GM20431 (cell line): ENCODE results near the gene DEF6.

ENCODE experiments used
- in situ Hi-C: fragments of 300-500 bp; cut with MseI, MboI; formaldehyde crosslinking; loops from one replicate; pipeline ENCODE4 v1.15.0; 2020; ENCODE audit warnings: low sequenced_read_pairs; ENCODE audit not compliant: unreplicated experiment

DEF6 gene

DNA sequence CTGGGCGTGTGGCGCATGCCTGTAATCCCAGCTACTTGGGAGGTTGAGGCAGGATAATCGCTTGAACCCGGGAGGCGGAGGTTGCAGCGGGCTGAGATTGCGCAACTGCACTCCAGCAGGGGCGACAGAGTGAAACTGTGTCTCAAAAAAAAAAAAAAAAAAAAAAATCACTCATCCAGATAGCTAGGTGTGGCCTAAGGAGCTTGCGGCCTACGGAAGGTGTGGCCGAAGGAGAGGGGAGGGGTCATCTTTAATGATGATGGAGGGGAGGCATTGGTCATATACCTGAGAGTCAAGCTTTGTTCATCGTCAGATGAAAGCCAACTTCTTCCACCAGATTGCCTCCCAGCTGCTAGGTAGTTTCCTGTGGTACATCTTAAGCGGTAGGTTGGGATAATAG is 43.9 kb downstream of the DEF6 start:
- in situ Hi-C loops: loop anchor here (10.0 kb wide), 1 partner anchor 113 kb away; the partner anchor contains the start of gene FANCE

DNA sequence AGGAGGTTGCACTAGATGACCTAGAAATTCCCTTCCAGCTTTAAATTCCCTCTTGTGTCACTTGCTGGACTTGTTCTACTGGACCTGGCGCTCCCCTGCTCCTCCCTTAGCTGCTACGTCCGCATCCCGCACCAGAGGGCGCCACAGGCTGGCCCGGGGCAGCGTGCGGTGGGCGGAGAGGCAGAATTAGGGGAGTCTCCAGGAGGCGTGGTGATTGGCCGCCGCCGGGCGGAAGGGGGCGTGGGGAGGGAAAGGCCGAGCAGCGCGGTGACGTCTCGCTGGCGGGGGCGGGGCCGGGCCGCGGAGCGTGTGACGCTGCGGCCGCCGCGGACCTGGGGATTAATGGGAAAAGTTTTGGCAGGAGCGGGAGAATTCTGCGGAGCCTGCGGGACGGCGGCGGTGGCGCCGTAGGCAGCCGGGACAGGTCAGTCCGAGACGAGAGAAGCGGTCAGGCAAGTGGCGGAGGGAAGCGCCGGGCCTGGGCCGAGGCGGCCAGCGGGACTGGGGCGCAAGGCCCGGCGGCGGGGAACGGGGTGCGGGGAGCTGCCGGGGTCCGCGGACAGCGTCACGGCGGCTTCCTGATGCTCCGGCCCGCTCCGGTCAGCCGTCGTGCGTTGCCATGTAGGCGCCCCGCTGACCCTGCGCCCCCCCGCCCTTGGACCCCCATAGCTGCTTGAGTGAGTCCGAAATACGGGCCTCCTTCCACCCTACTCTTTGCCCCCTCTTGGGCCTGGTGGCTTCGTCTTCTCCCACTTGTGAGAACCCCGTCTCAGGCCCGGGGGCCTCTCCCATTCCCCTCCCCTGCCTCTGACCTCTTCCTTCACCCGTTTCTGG is 44.9 kb downstream of the DEF6 start, which contains the start of gene PPARD:
Gene PPARD (plus strand): TSS at position 301 of the 834 bp plus-strand sequence. CDS start 68,530 bp downstream, outside the sequence.
- in situ Hi-C loops: loop anchor here (10.0 kb wide), 1 partner anchor 112 kb away; the partner anchor contains the start of gene FANCE

DNA sequence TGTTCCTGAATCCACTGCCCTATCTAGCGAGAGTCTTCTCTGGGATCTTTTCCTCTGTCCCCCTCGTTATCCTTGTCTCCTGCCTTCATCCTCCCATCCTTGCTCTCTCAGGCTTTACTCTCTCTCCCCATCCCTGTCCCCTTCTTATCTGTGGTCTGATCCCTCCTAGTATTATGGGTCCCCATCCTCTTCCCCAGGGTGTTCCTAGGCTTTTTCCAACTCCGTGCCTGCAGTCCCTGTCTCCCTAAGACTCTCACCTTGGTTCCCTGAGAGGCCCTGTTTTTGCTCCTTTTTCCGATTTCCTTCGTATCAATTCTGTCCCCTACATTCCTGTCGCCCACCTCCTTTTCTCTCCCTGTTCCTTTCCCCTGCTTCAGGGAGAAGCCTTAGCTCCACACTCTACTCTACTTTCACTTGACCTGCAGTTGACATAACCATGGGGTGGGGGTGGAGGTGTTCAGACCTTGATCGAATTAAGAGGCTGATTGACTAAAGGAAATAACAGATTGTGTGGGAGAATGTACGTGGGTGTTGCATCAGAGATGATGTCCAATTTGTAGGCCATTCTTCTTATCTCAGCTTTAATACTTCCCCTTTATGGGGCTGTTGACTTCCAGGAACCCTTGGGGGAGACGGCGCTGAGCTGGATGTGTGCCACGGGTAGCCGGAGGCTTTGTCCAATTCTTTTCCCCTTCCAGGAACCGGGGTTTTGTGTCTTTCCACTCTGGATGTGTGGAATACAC is 45.6 kb downstream of the DEF6 start:
- in situ Hi-C loops: loop anchor here (10.0 kb wide), 1 partner anchor 112 kb away; the partner anchor contains the start of gene FANCE

DNA sequence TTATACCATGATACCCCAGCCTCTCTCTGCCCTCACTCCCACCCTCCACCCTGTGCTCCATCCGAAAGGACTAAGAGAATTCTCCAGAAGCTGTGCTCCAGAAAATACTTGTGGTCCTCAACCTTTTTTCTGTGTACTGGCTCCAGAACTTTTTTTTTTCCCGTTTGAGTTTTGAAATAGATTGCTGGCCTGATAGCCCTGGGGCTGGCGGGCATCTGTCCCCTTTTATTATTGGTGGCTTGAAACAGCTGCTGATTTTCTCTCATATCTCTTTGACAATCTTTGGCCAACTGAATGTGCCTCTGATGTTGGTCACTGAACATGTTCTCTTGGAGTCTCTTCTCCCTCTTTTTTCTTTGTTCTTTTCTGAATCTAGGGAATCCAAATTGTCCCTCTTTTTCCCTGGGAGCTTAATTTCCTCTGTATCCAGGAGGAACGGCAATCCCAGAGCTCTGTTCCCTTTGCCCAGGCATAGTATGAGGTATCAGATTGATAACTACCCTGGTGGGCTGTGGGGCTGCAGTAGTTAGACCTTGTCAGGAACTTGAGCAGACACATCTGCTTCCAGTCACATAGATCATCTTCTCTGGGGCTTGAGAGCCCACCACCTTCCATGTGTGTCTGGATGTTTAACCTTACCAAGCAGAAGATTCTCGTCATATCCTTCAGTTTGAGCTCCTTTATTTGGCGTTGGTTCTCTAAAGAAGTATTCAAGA is 46.4 kb downstream of the DEF6 start:
- in situ Hi-C loops: loop anchor here (10.0 kb wide), 1 partner anchor 111 kb away; the partner anchor contains the start of gene FANCE

DNA sequence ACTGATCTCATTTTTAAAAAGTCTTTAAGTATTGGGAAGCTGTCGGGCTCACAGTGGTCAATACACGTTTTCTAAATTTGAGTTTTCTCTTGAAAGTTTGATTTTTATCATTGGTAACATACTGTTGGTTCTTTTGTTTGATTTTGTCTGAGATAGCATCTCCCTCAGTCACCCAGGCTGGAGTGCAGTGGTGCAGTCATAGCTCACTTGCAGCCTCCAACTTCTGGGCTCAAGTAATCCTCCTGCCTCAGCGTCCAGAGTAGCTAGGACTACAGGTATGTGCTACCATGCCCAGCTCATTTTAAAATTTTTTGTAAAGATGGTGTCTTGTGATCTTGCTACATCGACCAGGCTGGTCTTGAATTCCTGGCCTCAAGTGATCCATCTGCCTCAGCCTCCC is 53.8 kb downstream of the DEF6 start:
- in situ Hi-C loops: no loop called here

DNA sequence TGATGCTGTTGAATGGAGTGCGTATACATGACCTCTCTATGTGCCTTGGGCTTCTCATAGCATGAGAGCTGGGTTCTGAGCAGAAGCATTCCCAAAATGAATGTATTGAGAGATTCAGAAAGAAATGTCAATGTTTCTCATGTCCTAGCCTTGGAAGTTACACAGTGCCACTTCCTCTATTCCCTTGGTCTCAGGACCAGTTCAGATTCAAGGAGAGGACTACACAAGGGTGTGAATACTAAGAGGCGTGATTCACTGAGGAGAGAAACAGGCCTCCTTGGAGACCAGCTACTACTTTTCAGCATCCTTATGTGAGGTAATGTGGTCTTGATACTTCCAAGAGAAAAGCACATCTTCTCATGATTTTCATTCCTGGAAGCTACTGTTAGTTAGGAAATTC is 55.1 kb downstream of the DEF6 start:
- in situ Hi-C loops: no loop called here

DNA sequence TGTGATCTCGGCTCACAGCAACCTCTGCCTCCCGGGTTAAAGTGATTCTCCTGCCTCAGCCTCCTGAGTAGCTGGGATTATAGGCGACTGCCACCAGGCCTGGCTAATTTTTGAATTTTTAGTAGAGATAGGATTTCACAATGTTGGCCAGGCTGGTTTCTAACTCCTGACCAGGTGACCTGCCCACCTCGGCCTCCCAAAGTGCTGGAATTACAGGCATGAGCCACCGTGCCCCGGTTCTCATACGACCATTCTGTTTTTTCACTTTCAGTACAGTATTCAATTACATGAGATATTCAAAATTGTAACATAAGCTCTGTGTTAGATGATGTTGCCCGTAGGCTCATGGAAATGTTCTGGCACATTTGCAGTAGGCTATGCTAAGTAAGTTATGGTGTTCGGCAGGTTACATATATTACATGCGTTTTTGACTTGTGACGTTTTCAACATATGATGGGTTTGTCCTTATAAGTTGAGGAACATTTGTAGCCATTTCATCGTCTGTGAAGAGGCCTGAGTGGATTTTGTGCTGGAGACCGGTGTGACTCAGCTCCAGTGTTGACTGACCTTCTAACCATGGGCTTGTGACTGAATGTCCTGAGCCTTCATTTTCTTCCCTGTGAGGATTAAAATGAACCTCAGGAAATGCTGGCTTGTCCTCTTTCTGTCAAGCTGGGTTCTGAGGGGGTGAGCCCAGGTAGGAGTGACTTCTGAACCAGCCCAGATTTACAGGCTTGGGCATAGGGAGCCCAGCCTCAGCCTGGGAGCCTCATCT is 56.9 kb downstream of the DEF6 start:
- in situ Hi-C loops: no loop called here

DNA sequence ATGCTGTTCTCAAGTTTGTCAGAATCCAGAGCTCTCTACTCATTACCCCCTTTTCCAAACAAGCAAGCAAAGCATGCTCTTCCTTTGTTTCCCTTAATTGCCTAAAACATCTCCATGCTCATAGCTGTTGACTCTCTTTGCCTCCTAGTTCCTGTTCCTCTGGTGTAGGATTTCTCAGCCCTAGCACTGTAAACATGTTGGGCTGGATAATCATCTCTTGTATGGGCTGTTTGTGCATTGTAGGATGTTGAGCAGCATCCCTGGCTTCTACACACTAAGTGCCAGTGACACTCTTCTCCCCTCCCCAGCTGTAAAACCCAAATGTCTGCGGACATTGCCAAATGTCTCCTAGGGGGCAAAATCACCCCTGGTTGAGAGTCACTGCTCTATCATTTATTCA is 58.8 kb downstream of the DEF6 start:
- in situ Hi-C loops: no loop called here

DNA sequence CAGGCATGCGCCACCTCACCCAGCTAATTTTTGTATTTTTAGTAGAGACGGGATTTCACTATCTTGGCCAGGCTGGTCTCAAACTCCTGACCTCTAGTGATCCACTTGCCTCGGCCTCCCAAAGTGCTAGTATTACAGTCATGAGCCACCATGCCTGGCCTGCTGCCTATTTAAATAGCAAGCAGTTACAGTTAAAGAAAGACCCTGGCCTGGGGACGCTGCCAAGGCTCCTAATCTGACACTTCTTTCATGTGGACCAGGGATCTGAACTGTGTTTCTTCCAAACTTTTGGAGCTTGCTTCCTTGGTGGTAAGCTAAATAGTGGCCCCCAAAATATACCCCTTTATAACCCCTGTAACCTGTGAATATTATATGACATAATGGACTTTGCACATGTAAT is 60.1 kb downstream of the DEF6 start:
- in situ Hi-C loops: no loop called here

DNA sequence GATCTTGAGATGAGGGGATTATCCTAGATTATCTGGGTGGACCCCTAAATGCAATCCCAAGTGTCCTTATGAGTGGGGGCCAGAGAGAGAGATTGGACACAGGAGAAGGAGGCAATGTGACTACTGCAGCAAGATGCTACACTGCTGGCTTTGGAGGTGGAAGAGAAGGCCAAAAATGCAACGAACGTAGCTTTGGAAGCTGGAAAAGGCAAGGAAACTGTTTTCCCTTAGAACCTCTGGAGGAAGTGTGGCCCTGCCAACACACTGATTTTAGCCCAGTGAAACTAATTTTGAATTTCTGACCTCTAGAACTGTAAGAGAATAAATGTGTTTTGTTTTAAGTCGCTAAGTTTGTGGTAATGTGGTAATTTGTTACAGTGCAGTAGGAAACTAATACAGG is 60.5 kb downstream of the DEF6 start:
- in situ Hi-C loops: no loop called here

DNA sequence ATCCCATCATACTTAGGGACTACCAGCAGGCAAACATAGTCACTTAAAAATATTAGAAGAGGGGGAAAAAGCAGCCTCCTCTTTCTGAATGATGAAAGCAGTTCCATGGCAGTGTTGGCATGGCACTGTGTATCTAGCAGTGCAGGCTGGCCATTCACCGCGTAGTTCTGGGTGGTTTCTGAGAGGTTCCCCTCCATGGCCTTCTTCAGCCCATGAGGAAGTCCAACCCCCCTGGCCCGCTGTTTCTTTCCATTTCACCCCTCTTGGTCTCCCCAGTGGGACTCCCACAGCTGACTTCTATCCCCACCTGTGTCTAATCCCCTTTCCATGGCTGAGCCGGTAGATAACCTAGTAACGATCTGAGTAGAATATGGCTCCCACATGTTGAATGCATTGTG is 61.7 kb downstream of the DEF6 start:
- in situ Hi-C loops: no loop called here

DNA sequence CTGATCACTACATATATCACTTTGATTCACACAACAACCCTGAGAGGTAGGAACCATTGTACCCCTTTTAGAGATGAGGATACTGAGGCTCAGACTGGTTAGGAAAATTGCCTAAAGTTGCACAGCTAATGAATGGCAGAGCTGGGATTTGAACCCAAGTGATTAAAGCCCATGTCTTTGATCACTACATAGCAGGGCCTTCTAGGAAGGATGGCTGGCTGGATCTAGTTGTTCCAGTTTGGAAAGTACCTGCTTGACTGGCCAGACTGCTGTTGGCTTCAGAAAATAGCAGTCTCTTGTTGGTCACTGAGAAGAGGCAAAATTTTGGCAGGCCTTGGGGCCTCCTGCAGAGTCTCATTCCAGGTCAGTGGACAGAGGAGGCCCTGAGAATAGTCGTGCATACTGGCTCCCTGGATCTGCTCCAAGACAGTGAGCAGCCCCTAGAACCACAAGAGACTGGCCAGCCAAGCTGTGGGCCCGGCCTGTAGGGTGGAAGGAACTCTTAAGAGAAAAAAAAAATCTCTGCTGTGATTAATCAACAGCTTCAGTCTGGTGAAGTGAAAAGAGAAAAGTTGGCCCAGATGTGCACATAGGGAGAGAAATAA is 62.2 kb downstream of the DEF6 start:
- in situ Hi-C loops: no loop called here

DNA sequence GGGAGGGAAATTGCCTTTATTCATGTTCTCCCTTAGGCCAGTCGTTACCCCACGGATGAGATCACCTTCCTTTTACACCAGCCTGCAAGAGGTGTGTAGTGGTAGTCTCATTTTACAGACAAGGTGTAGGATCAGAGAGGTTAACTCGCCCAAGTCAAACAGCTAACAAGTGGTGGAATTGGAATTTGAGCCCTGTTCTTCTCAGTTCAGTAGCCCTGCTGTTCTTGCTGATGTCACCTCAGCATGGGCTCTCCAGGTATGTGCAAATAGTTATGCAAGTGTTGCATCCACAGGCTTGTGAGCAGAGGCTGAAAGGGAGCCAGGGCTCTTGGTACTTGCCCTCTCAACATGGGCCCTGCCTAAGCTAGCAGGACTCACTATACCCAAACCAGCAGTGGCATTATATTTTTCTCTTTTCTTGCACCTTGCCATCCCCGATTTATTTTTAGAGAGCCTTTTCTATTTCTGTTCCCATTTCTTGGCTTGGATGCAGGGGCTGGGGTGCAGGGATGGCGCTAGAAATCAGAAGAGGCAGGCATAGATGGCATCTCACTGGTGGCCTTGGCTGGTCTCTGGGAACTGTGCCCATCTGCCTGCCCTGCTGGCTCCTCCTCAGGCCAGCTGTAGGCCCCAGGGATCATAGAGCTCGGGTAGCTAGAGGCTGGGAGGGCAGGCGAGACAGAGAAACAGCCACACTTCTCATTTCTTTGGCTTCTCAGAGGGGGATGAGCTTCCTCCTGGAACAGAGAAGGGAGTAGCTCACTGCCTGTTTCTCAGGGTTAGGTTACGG is 62.9 kb downstream of the DEF6 start:
- in situ Hi-C loops: no loop called here

DNA sequence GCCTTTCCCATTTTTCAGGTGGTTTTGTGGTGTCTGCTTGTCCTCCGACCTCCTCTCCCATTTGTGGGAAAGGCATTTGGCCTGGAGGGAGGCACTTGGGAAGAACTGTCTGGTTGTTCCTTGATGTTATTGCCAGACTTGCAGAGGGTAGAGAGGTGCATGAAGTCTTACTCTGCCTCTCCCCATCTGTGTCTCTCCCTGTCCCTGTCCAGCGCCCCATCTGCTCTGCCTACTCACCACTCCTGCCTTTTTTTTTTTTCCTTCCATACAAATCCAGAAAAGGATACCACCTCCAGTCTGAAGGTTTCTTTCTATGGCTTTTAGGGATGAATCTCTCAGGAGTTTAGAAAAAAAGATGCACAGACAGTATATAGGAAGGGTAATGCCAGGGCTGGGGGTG is 64.6 kb downstream of the DEF6 start:
- in situ Hi-C loops: no loop called here

DNA sequence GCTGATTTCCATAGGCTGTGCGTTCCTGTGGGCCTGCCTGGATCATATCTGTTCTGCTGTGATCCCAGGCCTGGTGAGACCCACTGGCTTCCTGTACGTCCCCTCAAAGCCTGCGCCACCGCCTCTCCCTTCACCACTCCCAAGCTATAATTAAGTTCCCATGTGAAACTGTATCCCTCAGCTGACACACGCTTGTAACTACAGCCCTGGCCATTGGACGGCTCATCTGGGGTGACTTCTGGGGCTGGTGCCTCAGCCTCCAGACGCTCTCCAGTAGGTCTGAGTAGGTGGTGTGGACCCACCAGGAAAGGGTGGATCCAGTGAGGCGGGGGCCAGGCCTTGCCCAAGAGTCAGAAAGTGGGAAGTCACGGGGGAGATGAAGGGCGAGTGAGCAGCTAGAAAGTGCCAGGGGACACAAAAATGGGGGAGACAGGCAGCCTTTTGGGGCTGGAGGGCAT is 65.7 kb downstream of the DEF6 start:
- in situ Hi-C loops: no loop called here

DNA sequence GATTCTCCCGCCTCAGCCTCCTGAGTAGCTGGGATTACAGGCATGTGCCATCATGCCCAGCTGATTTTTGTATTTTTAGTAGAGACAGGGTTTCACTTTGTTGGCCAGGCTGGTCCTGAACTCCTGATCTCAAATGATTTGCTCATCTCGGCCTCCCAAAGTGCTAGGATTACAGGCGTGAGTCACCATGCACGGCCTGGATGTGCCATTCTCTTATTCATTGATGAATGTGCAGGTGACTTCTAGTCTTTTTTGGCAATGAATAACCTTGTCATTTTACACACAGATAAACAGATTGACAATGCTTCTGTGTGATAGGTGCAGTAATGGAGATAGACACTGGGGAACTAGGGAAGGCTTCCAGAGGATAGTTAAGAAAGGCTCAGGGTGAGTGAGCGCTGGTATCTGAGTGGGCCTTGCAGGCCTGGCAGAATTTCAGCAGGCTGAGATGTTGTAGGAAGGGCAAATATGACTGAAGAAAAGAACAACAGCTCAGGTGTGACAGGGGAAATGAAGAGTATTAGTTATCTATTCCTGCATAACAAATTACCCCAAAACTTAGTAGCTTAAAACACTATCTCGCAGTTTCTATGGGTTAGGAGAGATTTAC is 68.1 kb downstream of the DEF6 start:
- in situ Hi-C loops: no loop called here

DNA sequence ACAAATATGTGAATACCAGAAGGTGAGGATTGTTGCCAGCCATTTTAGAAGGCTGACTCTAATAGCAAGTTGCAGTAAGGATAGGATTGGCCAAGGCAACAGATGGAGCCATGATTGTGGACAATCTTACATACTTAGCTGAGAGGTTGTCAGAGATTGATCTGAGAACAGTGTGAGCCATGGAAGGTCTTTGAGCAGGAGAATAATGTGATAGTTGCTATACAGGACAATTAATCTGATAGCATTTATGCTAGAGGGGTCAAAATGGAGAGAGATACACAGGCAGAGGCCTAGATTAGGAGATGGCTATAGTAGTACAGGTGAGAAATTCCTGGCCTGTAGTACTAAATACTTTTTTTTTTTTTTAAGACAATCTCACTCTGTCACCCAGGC is 68.6 kb downstream of the DEF6 start:
- in situ Hi-C loops: no loop called here

DNA sequence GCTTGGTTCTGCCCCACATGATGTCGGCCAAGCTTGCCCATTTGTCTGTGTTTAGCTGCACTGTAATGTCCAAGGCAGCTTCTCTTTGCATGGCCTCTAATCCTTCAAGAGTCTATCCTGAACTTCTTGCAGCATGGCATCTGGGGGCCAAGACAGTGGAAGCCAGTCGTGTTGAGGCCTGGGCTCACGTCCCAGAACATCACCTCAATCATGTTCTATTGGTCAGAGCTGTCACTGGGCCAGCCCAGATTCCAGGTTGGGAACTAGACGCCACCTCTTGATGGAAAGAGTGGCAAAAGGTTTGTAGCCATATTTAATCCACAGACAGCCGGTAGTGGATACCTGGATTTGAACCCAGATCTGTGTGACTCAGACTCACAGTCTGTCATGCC is 70.0 kb downstream of the DEF6 start:
- in situ Hi-C loops: no loop called here
